GM12878 (cell line): ENCODE measurements around the gene TCHP. TPM values are rescaled to one million over a fixed set of nuclear protein-coding genes. Genes with fewer than 3 reads are reported as not detected.

Experiments used
- ATAC-seq: fragments of 200-7000 bp; cut with Tn5 transposase; 3 replicates; pipeline ENCODE4 v1.9.1; 2020; ENCODE audit warnings: mild to moderate bottlenecking, moderate library complexity
- Bru-seq: library from RNA; stranded (reverse); fragments of 400-500 nt; gene quantifications from one replicate; lab custom pipeline; 2021; lab: Mats Ljungman, UMichigan
- BruChase-seq, 2 experiments: library from RNA; stranded (reverse); fragments of 400-500 nt; gene quantifications; one replicate each; lab custom pipeline; 2021; lab: Mats Ljungman, UMichigan
- BruUV-seq: library from RNA; stranded (reverse); fragments of 400-500 nt; replicated peaks from 2 replicates; lab custom pipeline; 2021; lab: Mats Ljungman, UMichigan
- CTCF ChIA-PET: fragments of 300-600 bp; sonication (Branson Sonifier 250); formaldehyde crosslinking; extraction: SDS; loops from one replicate; lab custom pipeline; 2021; ENCODE audit warnings: inconsistent platforms; lab: Yijun Ruan, JAX
- POLR2A ChIA-PET: fragments of 350-600 bp; formaldehyde crosslinking; extraction: SDS; loops from one replicate; lab custom pipeline; 2021; ENCODE audit warnings: inconsistent platforms; lab: Charles Lee
- RAD21 ChIA-PET: fragments of 300-600 bp; sonication (Branson Sonifier 250); formaldehyde crosslinking; loops from one replicate; lab custom pipeline; 2023; ENCODE audit warnings: antibody characterized with exemption; ENCODE audit not compliant: unreplicated experiment; lab: Charles Lee
- SMC1A ChIA-PET: fragments of 300-600 bp; sonication (Branson Sonifier 250); formaldehyde crosslinking; loops from one replicate; lab custom pipeline; 2023; ENCODE audit not compliant: unreplicated experiment, uncharacterized antibody; lab: Charles Lee
- DNase-seq: peaks from one replicate; pipeline ENCODE4 v3.0.0-alpha.2; 2011; ENCODE audit warnings: low read depth, low spot score
- FAIRE-seq: peaks from 3 replicates; lab custom pipeline; 2011; peaks lifted over from hg19 to GRCh38; lab: Jason Lieb, UNC
- H2AFZ ChIP-seq: 2 replicates; pipeline ENCODE4 v1.6.0; 2011; ENCODE audit warnings: low read depth, low read length, control low read depth; ENCODE audit not compliant: control insufficient read depth
- H3K27ac ChIP-seq: 2 replicates; pipeline ENCODE4 v1.5.1; 2011; ENCODE audit warnings: control low read depth; ENCODE audit not compliant: control insufficient read depth, insufficient read depth
- H3K27me3 ChIP-seq, 2 experiments: replicated peaks in 1 of 2; 2 replicates each; pipeline versions ENCODE4 v1.6.0 to v1.6.1; 2011; ENCODE audit warnings: low read length in 1 of 2; ENCODE audit not compliant: control insufficient read depth in 2 of 2, insufficient read depth in 2 of 2
- H3K36me3 ChIP-seq, 2 experiments: 2 replicates each; pipeline ENCODE4 v1.5.1; 2011; ENCODE audit warnings: low read length in 1 of 2; ENCODE audit not compliant: control insufficient read depth in 2 of 2, insufficient read depth in 2 of 2
- H3K4me1 ChIP-seq: 2 replicates; pipeline ENCODE4 v1.6.1; 2011; ENCODE audit warnings: mild to moderate bottlenecking, low read length, moderate library complexity, mixed read lengths; ENCODE audit not compliant: control insufficient read depth, insufficient read depth
- H3K4me2 ChIP-seq: 2 replicates; pipeline ENCODE4 v1.6.0; 2011; ENCODE audit warnings: control low read depth; ENCODE audit not compliant: control insufficient read depth, insufficient read depth
- H3K4me3 ChIP-seq: fragments of 200-600 bp; sonication (generic); 2 replicates; pipeline ENCODE4 v1.5.1; 2016
- H3K79me2 ChIP-seq: 2 replicates; pipeline ENCODE4 v1.6.0; 2011; ENCODE audit warnings: low read length; ENCODE audit not compliant: control insufficient read depth, insufficient read depth
- H3K9ac ChIP-seq: 2 replicates; pipeline ENCODE4 v1.8.0; 2011; ENCODE audit warnings: low read length, control low read depth, mixed read lengths; ENCODE audit not compliant: control insufficient read depth, insufficient read depth
- H3K9me3 ChIP-seq: replicated peaks from 3 replicates; pipeline ENCODE4 v1.5.1; 2011; ENCODE audit warnings: mild to moderate bottlenecking, low read length; ENCODE audit not compliant: control insufficient read depth, insufficient read depth
- H4K20me1 ChIP-seq: 2 replicates; pipeline ENCODE4 v1.6.0; 2011; ENCODE audit not compliant: control insufficient read depth, insufficient read depth
- EP300 ChIP-seq, 2 experiments: fragments of 150-350 bp in 1 of 2; IDR thresholded peaks; 2 replicates each; pipeline ENCODE4 v1.6.1; 2011 to 2012; ENCODE audit warnings: low read depth in 2 of 2, low read length in 2 of 2, borderline replicate concordance in 1 of 2, improper control_type of control experiment in 1 of 2, inconsistent platforms in 1 of 2; ENCODE audit not compliant: control insufficient read depth in 1 of 2
- HDGF ChIP-seq: fragments of 450-650 bp; IDR thresholded peaks from 2 replicates; pipeline ENCODE4 v1.6.1; 2016; ENCODE audit warnings: antibody characterized with exemption
- NFIC ChIP-seq: IDR thresholded peaks from 2 replicates; pipeline ENCODE4 v1.6.1; 2012; ENCODE audit warnings: low read depth, mild to moderate bottlenecking, inconsistent platforms, low read length, moderate library complexity
- NR2C1 ChIP-seq: fragments of 450-650 bp; IDR thresholded peaks from 2 replicates; pipeline ENCODE4 v1.6.1; 2017; ENCODE audit warnings: antibody characterized with exemption, mild to moderate bottlenecking, moderate library complexity
- SIX5 ChIP-seq: IDR thresholded peaks from 2 replicates; pipeline ENCODE4 v1.6.1; 2011; ENCODE audit warnings: mild to moderate bottlenecking, low read depth, low read length, moderate library complexity; ENCODE audit not compliant: severe bottlenecking
- SUPT20H ChIP-seq: IDR thresholded peaks from 2 replicates; pipeline ENCODE4 v1.6.1; 2011; ENCODE audit warnings: low read depth, mild to moderate bottlenecking, low read length, moderate library complexity, borderline replicate concordance; ENCODE audit not compliant: control insufficient read depth
- TBL1XR1 ChIP-seq: IDR thresholded peaks from 2 replicates; pipeline ENCODE4 v1.6.1; 2012; ENCODE audit warnings: low read depth, low read length, improper control_type of control experiment
- ZNF622 ChIP-seq: fragments of 450-650 bp; IDR thresholded peaks from 2 replicates; pipeline ENCODE4 v1.6.1; 2017; ENCODE audit warnings: mild to moderate bottlenecking, inconsistent platforms
- WGBS: methylation state at CpG from one replicate; pipeline ENCODE4 v1.1.6; 2016; ENCODE audit warnings: low lambda C conversion rate; ENCODE audit not compliant: insufficient replicate concordance, insufficient coverage; ENCODE audit errors: missing lambda C conversion rate; 5-methylcytosine and 5-hydroxymethylcytosine counted together
- in situ Hi-C: fragments of 300-500 bp; cut with MboI; formaldehyde crosslinking; loops from 9 replicates; pipeline ENCODE4 v1.14.3; 2018; ENCODE audit warnings: mixed read lengths
- intact Hi-C: fragments of 100-400 bp; cut with micrococcal nuclease; formaldehyde crosslinking; loops from one replicate; pipeline ENCODE4 v1.14.2; 2022; ENCODE audit not compliant: unreplicated experiment
- long read RNA-seq, 2 experiments: library from polyadenylated mRNA; unstranded; transcript quantifications; one replicate each; pipeline ENCODE4 v2.0.0, GENCODE V29; 2019 to 2020
- polyA minus RNA-seq, 3 experiments: library from RNA; depleted of rRNA, polyadenylated mRNA; stranded (reverse); fragments of >200 nt; gene quantifications; 2 replicates each; pipeline ENCODE4 v1.2.3, GENCODE V29; 2011
- polyA plus RNA-seq, 11 experiments: library from polyadenylated mRNA; depleted of rRNA in 4 of 11; unstranded in 6 of 11; stranded (reverse) in 5 of 11; fragments of >200 nt; fragmentation: Nextera tagmentation in 4 of 11; fragmentation: Illumina TruSeq in 1 of 11; extraction: Ambion mirVana in 4 of 11; extraction: Trizol in 1 of 11; gene quantifications; 1 replicate in 1 of 11; 2 replicates in 10 of 11; pipeline versions ENCODE4 v1.2.1 to v1.2.3, GENCODE V29; 2011 to 2016; ENCODE audit warnings: inconsistent platforms in 2 of 11, missing spikeins in 2 of 11, low read depth in 1 of 11
- total RNA-seq, 4 experiments: library from RNA; depleted of rRNA in 3 of 4; stranded (reverse); fragments of >200 nt in 3 of 4; fragmentation: Illumina TruSeq in 1 of 4; extraction: Trizol in 1 of 4; gene quantifications; 2 replicates each; pipeline versions ENCODE4 v1.2.1 to v1.2.3, GENCODE V29; 2013 to 2021
- TF ChIP-seq, protein P1 (sequence below): IDR thresholded peaks from 2 replicates; pipeline ENCODE4 v1.6.1; 2012; ENCODE audit warnings: improper control_type of control experiment, low read depth, low read length; ENCODE audit not compliant: insufficient replicate concordance

TCHP gene, protein sequence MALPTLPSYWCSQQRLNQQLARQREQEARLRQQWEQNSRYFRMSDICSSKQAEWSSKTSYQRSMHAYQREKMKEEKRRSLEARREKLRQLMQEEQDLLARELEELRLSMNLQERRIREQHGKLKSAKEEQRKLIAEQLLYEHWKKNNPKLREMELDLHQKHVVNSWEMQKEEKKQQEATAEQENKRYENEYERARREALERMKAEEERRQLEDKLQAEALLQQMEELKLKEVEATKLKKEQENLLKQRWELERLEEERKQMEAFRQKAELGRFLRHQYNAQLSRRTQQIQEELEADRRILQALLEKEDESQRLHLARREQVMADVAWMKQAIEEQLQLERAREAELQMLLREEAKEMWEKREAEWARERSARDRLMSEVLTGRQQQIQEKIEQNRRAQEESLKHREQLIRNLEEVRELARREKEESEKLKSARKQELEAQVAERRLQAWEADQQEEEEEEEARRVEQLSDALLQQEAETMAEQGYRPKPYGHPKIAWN
- total RNA-seq (2013; cell fraction: nucleolus; rRNA removed), result 39.3 and 44.3 TPM in 2 replicates
- total RNA-seq (2014; rRNA removed), result 14.6 and 15.2 TPM in 2 replicates
- 11.6 and 13.2 TPM in 2 replicates for total RNA-seq (2014; rRNA removed; fragmentation: Illumina TruSeq; extraction: Trizol)
- total RNA-seq (2021), result 15.0 and 15.2 TPM in 2 replicates
- polyA plus RNA-seq (2011; ENCODE audit: low read depth), result 9.1 TPM
- polyA plus RNA-seq (2011; rRNA removed), result 9.6 and 10.1 TPM in 2 replicates
- polyA plus RNA-seq (2011; cell fraction: cytosol; rRNA removed), result 10.5 and 15.0 TPM in 2 replicates
- 22.9 and 45.6 TPM in 2 replicates for polyA plus RNA-seq (2011; cell fraction: nucleus; rRNA removed)
- polyA plus RNA-seq (2012), result 8.9 and 9.3 TPM in 2 replicates
- polyA plus RNA-seq (2014; fragmentation: Illumina TruSeq; extraction: Trizol), result 14.8 and 15.1 TPM in 2 replicates
- polyA plus RNA-seq (2014; fragmentation: Nextera tagmentation; extraction: Ambion mirVana), result 1 to 10 TPM; 4.8 to 5.8 TPM
- polyA plus RNA-seq (2014; rRNA removed), result 18.6 and 19.4 TPM in 2 replicates
- polyA plus RNA-seq (2016; fragmentation: Nextera tagmentation; extraction: Ambion mirVana), result 10 to 100 TPM; 16.8 to 18.4 TPM
- polyA minus RNA-seq (2011; rRNA and poly(A)+ RNA removed), result 6.3 and 8.4 TPM in 2 replicates
- polyA minus RNA-seq (2011; cell fraction: cytosol; rRNA and poly(A)+ RNA removed), result 3.3 and 11.3 TPM in 2 replicates
- polyA minus RNA-seq (2011; cell fraction: nucleus; rRNA and poly(A)+ RNA removed), result 9.9 and 16.4 TPM in 2 replicates
- percentile 69 among the genes with signal in this experiment for Bru-seq, nascent RNA
- BruChase-seq, experiment 1, labeled RNA remaining after a 6-hour chase, result percentile 73 among the genes with signal in this experiment
- percentile 75 among the genes with signal in this experiment for BruChase-seq, experiment 2, labeled RNA remaining after a 2-hour chase
- long read RNA-seq, experiment 1, transcript TCHP-202 (13 exons, 3,090 nt), result major isoform, 5 of 15 reads
- long read RNA-seq, experiment 1, partial matches to known transcripts, result 4 of 15 reads
- long read RNA-seq, experiment 1, other reads (novel, unspliced or antisense), result 3 of 15 reads
- long read RNA-seq, experiment 2, partial matches to known transcripts, result 10 of 31 reads
- long read RNA-seq, experiment 2, other reads (novel, unspliced or antisense), result 16 of 31 reads

- CTCF ChIA-PET, result interaction anchor here (0.8 to 2.1 kb wide), 8 partner anchors 12 to 55 kb away, joined by 3 to 14 read pairs (median 5); no protein-coding TSS in a partner anchor
- in situ Hi-C loops, result no loop called here
- DNase-seq (peak; percentile 54), ATAC-seq (peak; percentile 93), FAIRE-seq (peak; percentile 92)
- SMC1A ChIA-PET, result interaction anchor here (0.7 to 1.9 kb wide), 3 partner anchors 8 to 11 kb away, joined by 3 to 6 read pairs (median 4); no protein-coding TSS in a partner anchor
- BruUV-seq, result TSS peak; percentile 76
- intact Hi-C loops, result no loop called here
- peak within 1 kb of the TSS; percentile 78 for H3K9ac ChIP-seq
- H2AFZ ChIP-seq, result peak within 1 kb of the TSS; percentile 95
- H4K20me1 ChIP-seq, result no peaks in the 10 kb centered on the region
- 2% methylated on average over 64 of the region's 69 CpGs for WGBS
- no peaks in the 10 kb centered on the region for H3K9me3 ChIP-seq
- H3K4me1 ChIP-seq, result no peaks in the 10 kb centered on the region
- peaks cover 22% of the 10 kb centered on the region for H3K79me2 ChIP-seq
- H3K36me3 ChIP-seq, result peaks cover 10 to 14% of the 10 kb centered on the region in 2 experiments; a peak in 3 of 4 replicates
- peak within 1 kb of the TSS; percentile 85 for H3K4me2 ChIP-seq
- H3K27ac ChIP-seq, result peak within 1 kb of the TSS; percentile 68
- H3K27me3 ChIP-seq, result no peaks in the 10 kb centered on the region
- POLR2A ChIA-PET, result interaction anchor here (0.6 to 1.3 kb wide), 6 partner anchors 8 to 200 kb away, joined by 3 to 5 read pairs (median 3); no protein-coding TSS in a partner anchor
- RAD21 ChIA-PET, result interaction anchor here (0.7 to 1.5 kb wide), 7 partner anchors 11 to 531 kb away, joined by 3 to 4 read pairs (median 3); no protein-coding TSS in a partner anchor
- H3K4me3 ChIP-seq, result peak within 1 kb of the TSS; percentile 93
- TF ChIP-seq NR2C1 (no peak), SIX5 (peak; percentile 30), SUPT20H (no peak), NFIC (no peak), EP300 (IDR thresholded peaks at IDR 0.05; ENCODE audit: borderline replicate concordance in 1 of 2, control insufficient read depth in 1 of 2, low read depth in 2 of 2, low read length in 2 of 2) (no peak), TBL1XR1 (peak; percentile 37; the same call in 1 of the 2 replicates), HDGF (no peak; the same call in 1 of the 2 replicates), ZNF622 (no peak)
- TF ChIP-seq, protein P1, sequence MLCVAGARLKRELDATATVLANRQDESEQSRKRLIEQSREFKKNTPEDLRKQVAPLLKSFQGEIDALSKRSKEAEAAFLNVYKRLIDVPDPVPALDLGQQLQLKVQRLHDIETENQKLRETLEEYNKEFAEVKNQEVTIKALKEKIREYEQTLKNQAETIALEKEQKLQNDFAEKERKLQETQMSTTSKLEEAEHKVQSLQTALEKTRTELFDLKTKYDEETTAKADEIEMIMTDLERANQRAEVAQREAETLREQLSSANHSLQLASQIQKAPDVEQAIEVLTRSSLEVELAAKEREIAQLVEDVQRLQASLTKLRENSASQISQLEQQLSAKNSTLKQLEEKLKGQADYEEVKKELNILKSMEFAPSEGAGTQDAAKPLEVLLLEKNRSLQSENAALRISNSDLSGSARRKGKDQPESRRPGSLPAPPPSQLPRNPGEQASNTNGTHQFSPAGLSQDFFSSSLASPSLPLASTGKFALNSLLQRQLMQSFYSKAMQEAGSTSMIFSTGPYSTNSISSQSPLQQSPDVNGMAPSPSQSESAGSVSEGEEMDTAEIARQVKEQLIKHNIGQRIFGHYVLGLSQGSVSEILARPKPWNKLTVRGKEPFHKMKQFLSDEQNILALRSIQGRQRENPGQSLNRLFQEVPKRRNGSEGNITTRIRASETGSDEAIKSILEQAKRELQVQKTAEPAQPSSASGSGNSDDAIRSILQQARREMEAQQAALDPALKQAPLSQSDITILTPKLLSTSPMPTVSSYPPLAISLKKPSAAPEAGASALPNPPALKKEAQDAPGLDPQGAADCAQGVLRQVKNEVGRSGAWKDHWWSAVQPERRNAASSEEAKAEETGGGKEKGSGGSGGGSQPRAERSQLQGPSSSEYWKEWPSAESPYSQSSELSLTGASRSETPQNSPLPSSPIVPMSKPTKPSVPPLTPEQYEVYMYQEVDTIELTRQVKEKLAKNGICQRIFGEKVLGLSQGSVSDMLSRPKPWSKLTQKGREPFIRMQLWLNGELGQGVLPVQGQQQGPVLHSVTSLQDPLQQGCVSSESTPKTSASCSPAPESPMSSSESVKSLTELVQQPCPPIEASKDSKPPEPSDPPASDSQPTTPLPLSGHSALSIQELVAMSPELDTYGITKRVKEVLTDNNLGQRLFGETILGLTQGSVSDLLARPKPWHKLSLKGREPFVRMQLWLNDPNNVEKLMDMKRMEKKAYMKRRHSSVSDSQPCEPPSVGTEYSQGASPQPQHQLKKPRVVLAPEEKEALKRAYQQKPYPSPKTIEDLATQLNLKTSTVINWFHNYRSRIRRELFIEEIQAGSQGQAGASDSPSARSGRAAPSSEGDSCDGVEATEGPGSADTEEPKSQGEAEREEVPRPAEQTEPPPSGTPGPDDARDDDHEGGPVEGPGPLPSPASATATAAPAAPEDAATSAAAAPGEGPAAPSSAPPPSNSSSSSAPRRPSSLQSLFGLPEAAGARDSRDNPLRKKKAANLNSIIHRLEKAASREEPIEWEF, result no peak
These were observed at the start of gene TCHP for GRCh38 chr12:109899783-109900751. TCHP (plus strand) TSS chr12:109900274; CDS start chr12:109903027, 2,753 bp downstream.
